ENCODE data around the gene MYL12A.
"Not testable (repeated sequence)": the region's sequence is repeated elsewhere in the genome, so short reads cannot be mapped to it uniquely, and the experiment has no call there.

- TF ChIP-seq, protein P1, sequence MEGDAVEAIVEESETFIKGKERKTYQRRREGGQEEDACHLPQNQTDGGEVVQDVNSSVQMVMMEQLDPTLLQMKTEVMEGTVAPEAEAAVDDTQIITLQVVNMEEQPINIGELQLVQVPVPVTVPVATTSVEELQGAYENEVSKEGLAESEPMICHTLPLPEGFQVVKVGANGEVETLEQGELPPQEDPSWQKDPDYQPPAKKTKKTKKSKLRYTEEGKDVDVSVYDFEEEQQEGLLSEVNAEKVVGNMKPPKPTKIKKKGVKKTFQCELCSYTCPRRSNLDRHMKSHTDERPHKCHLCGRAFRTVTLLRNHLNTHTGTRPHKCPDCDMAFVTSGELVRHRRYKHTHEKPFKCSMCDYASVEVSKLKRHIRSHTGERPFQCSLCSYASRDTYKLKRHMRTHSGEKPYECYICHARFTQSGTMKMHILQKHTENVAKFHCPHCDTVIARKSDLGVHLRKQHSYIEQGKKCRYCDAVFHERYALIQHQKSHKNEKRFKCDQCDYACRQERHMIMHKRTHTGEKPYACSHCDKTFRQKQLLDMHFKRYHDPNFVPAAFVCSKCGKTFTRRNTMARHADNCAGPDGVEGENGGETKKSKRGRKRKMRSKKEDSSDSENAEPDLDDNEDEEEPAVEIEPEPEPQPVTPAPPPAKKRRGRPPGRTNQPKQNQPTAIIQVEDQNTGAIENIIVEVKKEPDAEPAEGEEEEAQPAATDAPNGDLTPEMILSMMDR (conservative IDR thresholded peaks at IDR 0.05) = not testable (repeated sequence)
- TF ChIP-seq ZFX (IDR thresholded peaks at IDR 0.05) = not testable (repeated sequence)
These were observed 26.7 kb upstream of the MYL12A start for GRCh38 chr18:3220868-3221267.
